SU-DHL-6 (cell line): Measurements from ENCODE around the gene ADAT1.

Experiments
- H2AFZ ChIP-seq: fragments of 200-600 bp; sonication (generic); 2 replicates; pipeline ENCODE4 v1.6.1; 2014; ENCODE audit warnings: low read depth, mild to moderate bottlenecking, moderate library complexity, mixed read lengths, antibody characterized with exemption, low read length; ENCODE audit not compliant: severe bottlenecking
- H3F3A ChIP-seq: fragments of 200-600 bp; shearing (Covaris generic); 2 replicates; pipeline ENCODE4 v1.6.0; 2016; ENCODE audit warnings: antibody characterized with exemption, mild to moderate bottlenecking; ENCODE audit not compliant: insufficient read depth
- H3K27ac ChIP-seq: fragments of 200-600 bp; sonication (generic); 2 replicates; pipeline ENCODE4 v1.5.1; 2016; ENCODE audit warnings: low read depth, mild to moderate bottlenecking, low read length, moderate library complexity, mixed read lengths
- H3K27me3 ChIP-seq: fragments of 200-600 bp; sonication (generic), shearing (Covaris generic); 2 replicates; pipeline ENCODE4 v1.6.0; 2014; ENCODE audit warnings: mild to moderate bottlenecking, low read length
- H3K36me3 ChIP-seq: fragments of 200-600 bp; sonication (generic); 2 replicates; pipeline ENCODE4 v1.6.1; 2014; ENCODE audit warnings: mild to moderate bottlenecking, low read length, mixed read lengths
- H3K4me2 ChIP-seq: fragments of 300-600, 200-600 bp; shearing (Covaris generic), sonication (generic); 2 replicates; pipeline ENCODE4 v1.6.0; 2014; ENCODE audit warnings: low read length, low read depth, mild to moderate bottlenecking; ENCODE audit not compliant: poor library complexity, severe bottlenecking
- H3K4me3 ChIP-seq: fragments of 200-600 bp; sonication (generic); 2 replicates; pipeline ENCODE4 v1.5.1; 2014; ENCODE audit warnings: antibody characterized with exemption, low read length, mild to moderate bottlenecking, mixed read lengths; ENCODE audit not compliant: insufficient read depth, poor library complexity, severe bottlenecking
- H3K79me2 ChIP-seq: fragments of 200-600 bp; sonication (generic); 2 replicates; pipeline ENCODE4 v1.6.1; 2014; ENCODE audit warnings: mild to moderate bottlenecking, low read length, moderate library complexity; ENCODE audit not compliant: insufficient read depth
- H3K9ac ChIP-seq: fragments of 200-600 bp; sonication (generic); 2 replicates; pipeline ENCODE4 v1.7.0; 2014; ENCODE audit warnings: mild to moderate bottlenecking, low read length
- H3K9me2 ChIP-seq: fragments of 200-600 bp; sonication (generic); replicated peaks from 2 replicates; pipeline ENCODE4 v1.6.1; 2014; ENCODE audit warnings: low read length; ENCODE audit not compliant: insufficient read depth
- H3K9me3 ChIP-seq: fragments of 200-600 bp; sonication (generic); 2 replicates; pipeline ENCODE4 v1.6.1; 2014; ENCODE audit warnings: low read length, mixed read lengths; ENCODE audit not compliant: insufficient read depth
- H4K20me1 ChIP-seq: fragments of 200-600 bp; sonication (generic); 2 replicates; pipeline ENCODE4 v1.6.1; 2014; ENCODE audit warnings: low read depth, mild to moderate bottlenecking, antibody characterized with exemption, low read length, moderate library complexity, mixed read lengths
- EZH2phosphoT487 ChIP-seq: fragments of 200-600 bp; sonication (generic), shearing (Covaris generic); conservative IDR thresholded peaks from 2 replicates; pipeline ENCODE4 v1.6.1; 2018; ENCODE audit warnings: mild to moderate bottlenecking, antibody characterized with exemption, low read length, moderate library complexity, mixed read lengths
- TF ChIP-seq, protein P1 (sequence below): fragments of 200-600 bp; sonication (generic); IDR thresholded peaks from one replicate; pipeline ENCODE4 v1.5.1; 2017; ENCODE audit warnings: antibody characterized with exemption, mild to moderate bottlenecking, low read length, moderate library complexity; ENCODE audit not compliant: insufficient read depth, poor library complexity, severe bottlenecking

The ADAT1 gene

DNA sequence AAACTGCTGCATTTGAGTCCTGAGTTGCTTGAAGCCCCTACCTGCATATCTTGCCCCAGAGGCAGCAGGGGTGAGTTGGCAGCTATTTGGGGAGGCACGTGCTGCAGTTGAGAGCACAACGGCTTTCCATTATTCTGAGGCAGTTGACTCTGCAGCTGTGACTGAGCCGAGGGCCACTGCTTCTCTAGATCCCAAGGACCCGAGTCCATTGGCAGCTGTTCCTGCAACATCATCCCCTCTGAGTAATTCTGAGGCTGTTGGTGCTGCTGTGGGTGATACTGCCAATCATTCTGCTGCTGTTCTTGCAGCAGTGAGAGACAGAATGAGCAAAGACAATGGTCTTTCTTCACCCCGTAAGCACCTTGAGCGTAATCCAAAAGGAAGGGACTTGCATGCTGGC, 37.2 kb upstream of the ADAT1 start:
- no peak overlapping the region for H3K9ac ChIP-seq
- H4K20me1 ChIP-seq: no peaks in the 10 kb centered on the region; the same call in 1 of the 2 replicates
- H3K27ac ChIP-seq: no peak overlapping the region
- no peak for TF ChIP-seq EZH2phosphoT487
- TF ChIP-seq, protein P1, sequence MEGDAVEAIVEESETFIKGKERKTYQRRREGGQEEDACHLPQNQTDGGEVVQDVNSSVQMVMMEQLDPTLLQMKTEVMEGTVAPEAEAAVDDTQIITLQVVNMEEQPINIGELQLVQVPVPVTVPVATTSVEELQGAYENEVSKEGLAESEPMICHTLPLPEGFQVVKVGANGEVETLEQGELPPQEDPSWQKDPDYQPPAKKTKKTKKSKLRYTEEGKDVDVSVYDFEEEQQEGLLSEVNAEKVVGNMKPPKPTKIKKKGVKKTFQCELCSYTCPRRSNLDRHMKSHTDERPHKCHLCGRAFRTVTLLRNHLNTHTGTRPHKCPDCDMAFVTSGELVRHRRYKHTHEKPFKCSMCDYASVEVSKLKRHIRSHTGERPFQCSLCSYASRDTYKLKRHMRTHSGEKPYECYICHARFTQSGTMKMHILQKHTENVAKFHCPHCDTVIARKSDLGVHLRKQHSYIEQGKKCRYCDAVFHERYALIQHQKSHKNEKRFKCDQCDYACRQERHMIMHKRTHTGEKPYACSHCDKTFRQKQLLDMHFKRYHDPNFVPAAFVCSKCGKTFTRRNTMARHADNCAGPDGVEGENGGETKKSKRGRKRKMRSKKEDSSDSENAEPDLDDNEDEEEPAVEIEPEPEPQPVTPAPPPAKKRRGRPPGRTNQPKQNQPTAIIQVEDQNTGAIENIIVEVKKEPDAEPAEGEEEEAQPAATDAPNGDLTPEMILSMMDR: no peak
- H3K4me3 ChIP-seq: no peak overlapping the region
- H3K36me3 ChIP-seq: peaks cover 20% of the 10 kb centered on the region
- H3K4me2 ChIP-seq: no peak overlapping the region
- 0 out of 2 replicates have a peak, but pooled peaks cover 3% of the 10 kb centered on the region for H3K79me2 ChIP-seq
- H2AFZ ChIP-seq: no peak overlapping the region
- no peaks in the 10 kb centered on the region for H3F3A ChIP-seq
- no peaks in the 10 kb centered on the region for H3K9me2 ChIP-seq
- no peaks in the 10 kb centered on the region for H3K27me3 ChIP-seq
- H3K9me3 ChIP-seq: no peaks in the 10 kb centered on the region

DNA sequence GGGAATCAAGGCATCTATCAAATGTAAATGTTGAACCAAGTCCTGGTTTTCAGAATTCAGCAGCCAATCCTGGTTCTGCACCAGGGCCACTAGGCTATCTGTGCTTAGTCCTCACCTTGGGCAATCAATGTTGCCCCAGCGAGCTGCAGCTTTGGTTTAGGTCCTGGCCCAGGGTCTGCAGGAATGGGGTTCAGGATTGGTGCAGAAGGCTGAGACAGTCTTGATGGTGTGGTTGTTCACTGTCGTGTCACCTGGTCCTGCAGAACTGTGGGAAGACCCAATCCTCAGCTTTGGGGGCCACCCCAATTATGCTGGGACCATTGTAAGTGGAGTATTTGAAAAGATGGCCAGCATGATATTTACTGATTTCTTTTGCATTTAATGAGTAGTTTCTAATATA, 35.1 kb upstream of the ADAT1 start:
- H2AFZ ChIP-seq: no peak overlapping the region
- H3K9me3 ChIP-seq: no peaks in the 10 kb centered on the region
- H3K36me3 ChIP-seq: peaks cover 30% of the 10 kb centered on the region
- H3K4me2 ChIP-seq: no peak overlapping the region
- no peak overlapping the region for H3K27ac ChIP-seq
- no peaks in the 10 kb centered on the region for H3K9me2 ChIP-seq
- peaks cover 3% of the 10 kb centered on the region; the same call in 1 of the 2 replicates for H3F3A ChIP-seq
- TF ChIP-seq, protein P1: no peak
- H3K27me3 ChIP-seq: no peaks in the 10 kb centered on the region
- H4K20me1 ChIP-seq: peaks cover under 1% of the 10 kb centered on the region; the same call in 1 of the 2 replicates
- no peak overlapping the region for H3K4me3 ChIP-seq
- H3K79me2 ChIP-seq: peaks cover 19% of the 10 kb centered on the region
- H3K9ac ChIP-seq: no peak overlapping the region

DNA sequence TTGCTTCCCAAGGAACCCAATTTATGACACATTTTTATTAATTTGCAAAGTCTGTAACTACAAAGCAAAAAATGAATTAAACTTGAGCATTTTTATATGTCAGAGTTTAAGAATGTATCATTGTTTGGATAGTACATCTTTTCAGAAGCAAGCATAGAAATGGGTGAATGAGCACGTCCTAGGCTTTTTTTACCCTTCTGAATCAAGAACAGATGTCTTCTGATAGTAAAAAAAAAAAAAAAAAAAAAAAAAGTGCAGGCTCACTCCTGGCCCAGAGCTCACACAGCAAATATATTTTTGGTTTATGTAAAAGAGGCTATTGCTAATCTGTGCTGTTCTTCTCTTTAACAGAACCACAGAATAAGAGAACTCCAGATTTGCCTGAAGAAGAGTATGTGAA, 30.8 kb upstream of the ADAT1 start:
- Histone ChIP-seq H3K4me2 (peak overlapping the region; percentile 99), H3F3A (peaks cover 3% of the 10 kb centered on the region; the same call in 1 of the 2 replicates), H3K4me3 (no peak overlapping the region), H4K20me1 (peaks cover 11% of the 10 kb centered on the region; the same call in 1 of the 2 replicates), H3K9me2 (no peaks in the 10 kb centered on the region), H3K79me2 (peaks cover 61% of the 10 kb centered on the region), H3K9me3 (no peaks in the 10 kb centered on the region), H3K9ac (no peak overlapping the region), H3K36me3 (peaks cover 30% of the 10 kb centered on the region), H3K27me3 (no peaks in the 10 kb centered on the region), H2AFZ (no peak overlapping the region), H3K27ac (peak overlapping the region; percentile 8; the same call in 1 of the 2 replicates)
- TF ChIP-seq, protein P1: no peak
- TF ChIP-seq EZH2phosphoT487: no peak
